ENCODE results near the gene ZHX3.

Gene ZHX3

DNA sequence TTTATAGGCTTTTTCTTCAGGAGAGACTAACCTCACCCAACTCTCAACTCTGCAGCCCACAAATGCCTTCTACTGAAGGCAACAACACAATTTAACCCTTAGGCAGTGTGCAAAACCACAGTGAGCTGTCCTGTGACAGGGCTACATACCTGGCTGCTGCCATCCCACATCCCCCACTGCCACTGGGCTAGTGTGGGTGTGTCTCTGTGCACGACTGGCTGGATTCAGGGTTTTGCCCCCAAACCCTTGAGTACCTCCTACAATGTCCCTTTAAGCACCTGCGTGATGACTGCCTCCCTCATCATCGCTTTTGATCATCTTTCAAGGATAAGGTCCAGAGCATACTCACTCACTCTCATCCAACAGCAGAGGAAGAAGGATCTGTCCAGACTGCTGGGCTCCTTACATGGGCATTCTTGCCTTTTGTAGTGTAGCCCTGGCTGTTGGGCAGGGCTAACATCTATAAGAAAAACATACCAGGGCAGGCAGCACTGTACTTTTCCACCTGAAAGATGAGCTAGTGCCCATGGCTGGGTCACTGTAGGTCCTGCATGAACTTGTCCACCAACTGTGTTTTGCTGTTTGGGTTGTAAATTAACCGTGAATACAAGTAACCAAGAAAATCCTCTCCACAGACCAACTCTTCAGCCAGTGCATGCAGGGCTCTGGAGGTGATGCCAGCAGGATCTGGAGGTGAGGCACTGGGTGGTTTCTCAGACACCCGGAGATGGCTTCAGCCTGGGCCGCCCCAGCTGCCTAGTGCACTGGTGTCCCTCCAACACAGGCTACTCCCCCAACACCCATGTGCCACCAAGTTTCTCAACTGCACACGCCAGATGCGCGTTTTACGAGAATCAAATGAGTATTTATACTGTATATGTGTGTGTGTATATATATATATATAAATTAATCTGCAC is 135.0 kb downstream of the ZHX3 start:
- DNase-seq = no peak

DNA sequence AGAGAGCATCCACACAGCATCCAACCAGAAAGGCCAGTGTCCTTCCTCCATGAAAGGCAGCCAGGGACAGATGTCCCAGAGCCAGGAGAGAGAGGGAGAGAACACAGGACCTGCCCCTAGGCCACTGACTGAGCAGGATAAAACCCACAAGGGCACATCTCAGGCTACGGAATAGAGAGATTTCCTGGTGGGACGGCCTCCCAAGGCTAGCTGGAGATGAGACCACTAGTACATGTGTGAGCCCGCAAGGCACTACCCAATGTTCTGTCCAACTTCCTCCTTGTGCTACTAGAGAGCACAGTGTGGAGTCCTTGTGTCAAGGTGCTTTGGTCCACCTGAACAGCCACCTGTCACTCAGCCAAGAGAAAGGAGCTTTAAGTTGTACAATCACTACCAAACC is 136.0 kb downstream of the ZHX3 start:
- DNase-seq = no peak

- DNase-seq = no peak
Measured at GRCh38 chr20:41180599-41181333, 136.8 kb downstream of the ZHX3 start.

GRCh38 chr20:41179961-41180360 is 137.6 kb downstream of the ZHX3 start:
- DNase-seq = no peak

DNA sequence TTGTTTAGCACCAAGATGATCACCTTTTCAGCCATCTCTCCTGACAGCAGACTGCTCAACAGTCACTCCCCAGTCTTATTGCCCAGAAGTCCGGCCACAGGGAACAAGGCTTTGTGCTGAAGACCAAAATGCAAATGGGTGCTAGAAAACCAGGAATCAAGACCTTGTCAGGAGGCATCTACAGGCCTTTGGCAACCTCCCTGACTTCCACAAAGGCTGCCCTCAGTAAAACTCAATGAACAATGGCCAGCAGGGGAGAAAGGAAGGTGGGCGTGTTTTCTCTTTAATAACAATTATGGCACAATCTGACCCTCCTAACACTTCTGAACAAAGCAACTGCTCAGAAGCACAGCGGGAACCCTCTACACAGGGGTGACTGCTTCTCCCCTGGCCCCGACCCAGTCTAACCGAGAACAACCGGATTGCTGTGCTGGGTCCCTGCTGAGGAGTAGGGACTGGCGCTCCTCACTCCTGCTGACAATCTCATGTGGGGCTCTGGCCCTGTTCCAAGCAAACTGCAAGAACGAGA is 138.6 kb downstream of the ZHX3 start:
- no peak for DNase-seq

DNA sequence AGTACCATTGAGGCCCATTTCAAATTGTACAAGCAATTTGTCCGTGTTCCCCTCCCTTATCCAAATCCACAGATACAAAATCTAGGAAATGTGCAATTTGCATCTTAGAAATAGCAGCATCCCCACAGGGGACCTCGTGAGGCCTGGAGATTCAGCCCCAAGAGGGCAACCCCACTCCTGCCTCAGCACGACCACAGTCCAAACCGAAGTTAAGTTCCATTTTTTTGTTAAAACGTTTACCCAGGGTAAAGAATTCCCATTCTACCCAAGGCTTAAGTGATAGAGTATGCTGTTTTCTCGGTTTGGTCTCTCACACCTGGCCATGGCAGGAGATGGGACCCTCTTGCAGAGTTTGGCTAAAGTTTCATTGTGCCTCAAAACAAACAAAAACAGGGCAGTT is 139.0 kb downstream of the ZHX3 start:
- no peak for DNase-seq

DNA sequence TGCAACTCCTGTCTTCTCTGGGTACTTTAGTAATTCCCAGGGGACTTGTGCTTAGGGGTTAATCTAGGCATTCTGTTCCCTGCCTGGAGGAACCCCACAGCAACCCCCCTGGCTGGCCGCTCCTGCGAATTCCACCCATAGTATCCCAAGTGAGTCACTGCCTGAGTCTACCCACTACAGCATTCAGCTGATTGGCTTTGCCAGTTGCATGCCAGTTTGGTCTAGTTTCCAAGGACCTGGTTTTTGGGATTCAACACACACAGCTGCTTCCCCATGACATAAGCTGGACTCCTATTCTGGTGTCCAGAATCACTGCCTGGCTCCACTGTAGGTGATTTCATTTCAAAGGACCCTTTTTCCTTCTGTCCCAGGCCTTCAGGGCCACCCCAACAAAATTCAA is 139.9 kb downstream of the ZHX3 start:
- peak; percentile 92 for DNase-seq

- no peak for DNase-seq
Measured at GRCh38 chr20:41176711-41177552, 140.6 kb downstream of the ZHX3 start.

GRCh38 chr20:41175727-41176330 is 141.7 kb downstream of the ZHX3 start:
- no peak for DNase-seq

DNA sequence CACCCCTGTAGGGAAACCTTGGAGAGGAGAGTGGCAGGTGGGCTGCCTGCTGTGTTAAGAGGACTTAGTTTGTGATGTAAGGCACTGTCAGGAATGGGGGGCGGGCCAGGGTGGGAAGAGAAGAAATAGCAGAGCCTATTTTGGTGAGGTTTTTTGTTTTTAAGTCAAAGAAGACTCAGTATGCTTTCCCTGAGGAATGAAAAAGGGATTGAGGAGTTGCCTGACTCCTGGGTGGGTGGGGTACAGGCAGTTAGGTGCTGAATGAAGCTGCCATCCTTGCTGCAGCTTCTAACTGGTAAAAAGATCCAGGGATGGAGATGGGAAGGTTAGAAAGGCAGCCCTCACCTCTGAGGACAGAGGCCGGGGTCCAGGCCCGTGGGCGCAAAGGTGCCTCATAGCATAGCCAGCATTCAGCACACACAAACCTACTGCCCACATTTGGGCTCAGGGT is 142.3 kb downstream of the ZHX3 start:
- DNase-seq = no peak

DNA sequence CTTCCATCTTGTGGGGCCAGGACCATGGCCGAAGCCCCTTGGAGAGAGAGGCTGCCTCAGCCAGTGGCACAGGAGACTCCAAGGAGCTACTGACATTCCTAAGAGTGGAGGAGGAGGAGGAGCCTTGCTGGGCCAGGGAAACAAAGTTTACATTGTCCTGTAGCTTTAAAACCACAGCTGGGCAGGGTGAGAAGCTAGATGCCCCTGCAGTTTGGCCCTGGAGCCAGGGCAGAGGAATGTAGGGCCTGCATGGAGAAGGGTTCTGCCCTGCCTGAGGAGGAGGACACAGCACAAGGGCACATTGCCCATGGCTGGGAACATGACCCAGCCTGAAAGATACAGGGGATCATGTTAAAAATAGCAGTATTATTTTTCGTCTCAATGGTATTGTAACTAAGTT is 142.7 kb downstream of the ZHX3 start:
- DNase-seq = no peak

DNA sequence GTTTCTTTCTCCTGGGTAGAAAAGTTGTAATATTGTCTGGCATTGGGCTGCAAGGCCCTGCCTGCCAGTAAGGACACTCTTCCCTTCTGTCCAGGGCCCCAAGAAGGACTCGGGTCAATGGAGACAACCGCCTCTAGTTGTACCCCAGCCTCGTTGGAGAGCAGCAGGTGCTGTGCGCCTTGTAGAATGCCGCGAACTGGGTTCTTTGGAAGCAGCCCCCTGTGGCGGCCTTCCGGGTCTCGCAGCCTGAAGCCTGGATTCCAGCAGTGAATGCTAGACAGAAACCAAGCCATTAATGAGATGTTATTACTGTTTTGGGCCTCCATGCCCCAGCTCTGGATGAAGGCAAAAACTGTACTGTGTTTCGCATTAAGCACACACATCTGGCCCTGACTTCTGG is 143.2 kb downstream of the ZHX3 start:
- DNase-seq = no peak

GRCh38 chr20:41173791-41174341 is 143.7 kb downstream of the ZHX3 start:
- DNase-seq = no peak

- DNase-seq = peak; percentile 64
Measured at GRCh38 chr20:41173161-41173721, 144.3 kb downstream of the ZHX3 start.

- DNase-seq = no peak
Measured at GRCh38 chr20:41172296-41173140, 145.0 kb downstream of the ZHX3 start.

DNA sequence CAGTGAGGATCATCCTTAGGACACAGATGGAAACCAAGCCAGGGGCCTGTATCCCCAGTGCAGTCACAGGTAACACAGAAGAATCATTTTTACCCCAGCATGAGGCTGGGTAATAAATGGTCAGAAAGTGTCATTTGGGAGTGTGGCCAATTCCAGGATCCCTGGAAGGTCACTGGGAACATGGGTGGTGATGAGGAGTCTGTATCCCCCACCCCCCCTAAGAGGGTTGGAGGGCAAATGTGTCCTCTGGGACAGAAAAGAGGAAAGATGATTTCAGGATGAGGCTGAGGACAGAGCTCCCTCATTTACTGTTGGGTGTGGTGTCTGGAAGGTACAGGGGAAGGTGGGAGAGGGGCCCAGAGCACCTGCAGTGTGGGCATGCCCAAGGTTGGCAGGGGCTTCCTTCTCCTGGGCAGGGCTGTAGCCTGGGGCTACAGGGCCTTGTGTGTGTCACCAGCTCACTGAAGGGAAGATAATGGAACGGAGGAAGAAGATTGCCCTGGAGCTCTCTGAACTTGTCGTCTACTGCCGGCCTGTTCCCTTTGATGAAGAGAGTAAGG is 145.7 kb downstream of the ZHX3 start:
- no peak for DNase-seq

DNA sequence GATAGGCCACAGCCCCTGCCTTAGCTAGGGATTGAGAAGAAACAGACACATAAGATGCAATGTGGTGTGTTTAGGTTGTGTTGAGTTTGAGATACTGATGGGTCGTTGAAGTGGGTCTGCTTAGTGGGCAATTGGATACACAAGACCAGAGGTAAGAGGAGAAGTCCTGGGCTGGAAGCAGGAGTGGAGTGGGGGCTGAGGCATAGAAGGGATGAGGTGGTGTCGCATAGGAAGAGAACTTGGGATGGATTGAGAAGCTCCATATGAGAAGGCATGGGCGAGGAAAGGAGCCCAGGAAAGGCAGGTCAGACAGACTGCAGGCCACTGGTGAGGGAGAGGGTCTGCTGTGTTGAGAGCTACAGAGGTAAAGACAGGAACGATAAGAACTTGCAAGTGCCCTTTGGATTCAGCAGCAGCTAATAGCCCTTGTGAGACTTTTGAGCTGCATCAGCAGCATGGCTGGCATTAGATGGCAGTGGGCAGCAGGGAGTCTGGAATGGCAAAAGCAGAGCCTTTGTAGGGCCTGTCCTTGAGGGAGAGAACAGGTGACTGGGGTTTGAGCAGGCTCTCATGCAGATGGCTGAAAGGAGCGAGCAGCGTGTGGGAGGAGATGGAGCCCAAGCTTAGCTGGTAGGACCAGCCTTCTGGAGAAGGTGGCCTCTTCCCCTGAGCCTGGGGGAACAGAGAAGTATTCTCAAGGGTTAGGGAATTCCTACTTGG is 147.0 kb downstream of the ZHX3 start:
- DNase-seq = no peak

DNA sequence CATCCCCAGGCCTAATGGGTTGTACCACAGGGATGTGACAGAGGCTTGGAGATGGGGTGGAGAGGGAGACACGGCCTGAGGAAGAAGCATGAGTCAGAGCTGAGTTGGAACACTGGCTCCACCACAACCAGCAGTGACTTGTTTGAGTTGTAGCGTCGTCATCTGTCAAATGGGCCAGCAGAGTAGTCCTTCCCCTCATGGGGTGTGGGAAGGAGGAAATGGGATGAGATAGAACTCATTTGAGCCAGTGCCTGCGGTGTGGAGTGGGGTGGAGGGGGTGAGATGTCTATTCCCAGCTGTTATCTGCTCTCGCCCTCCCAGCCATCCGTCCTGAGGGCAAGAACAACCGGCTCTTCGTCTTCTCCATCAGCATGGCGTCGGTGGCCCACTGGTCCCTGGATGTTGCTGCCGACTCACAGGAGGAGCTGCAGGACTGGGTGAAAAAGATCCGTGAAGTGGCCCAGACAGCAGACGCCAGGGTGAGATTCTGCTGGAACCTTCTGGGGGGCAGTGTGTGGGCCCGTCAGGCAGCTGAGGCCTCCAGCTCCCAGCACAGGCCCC is 147.7 kb downstream of the ZHX3 start:
- peak; percentile 63 for DNase-seq

DNA sequence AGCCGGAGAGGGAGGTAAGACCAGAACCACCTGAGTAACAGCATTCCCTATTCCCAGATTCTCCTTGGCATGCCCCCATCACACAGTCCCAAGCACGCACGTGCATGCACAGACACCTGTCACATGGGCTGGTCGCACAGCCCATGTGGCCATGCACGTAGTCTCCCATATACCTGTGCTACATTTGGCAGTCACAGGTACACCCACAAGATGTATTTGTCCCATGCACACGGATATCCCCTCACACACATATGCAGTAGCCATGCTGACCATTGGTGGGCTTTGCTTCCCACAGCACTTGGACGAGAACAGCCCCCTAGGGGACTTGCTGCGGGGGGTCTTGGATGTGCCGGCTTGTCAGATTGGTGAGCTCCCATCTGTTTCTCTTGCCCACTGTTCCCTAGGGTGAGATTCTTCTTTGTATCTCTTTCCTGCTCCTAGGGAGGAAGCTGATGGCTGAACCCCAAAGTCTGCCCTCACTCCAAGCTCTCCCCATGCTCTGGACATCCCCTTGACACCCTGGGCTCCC is 148.3 kb downstream of the ZHX3 start:
- no peak for DNase-seq

Data from HCEC 1CT (cell line).